Ureter (tissue), 1 donor: Measurements from ENCODE around the gene PIK3AP1. TPM values are rescaled to one million over a fixed set of nuclear protein-coding genes. Genes with fewer than 3 reads are reported as not detected.

Experiments used
- DNase-seq: peaks from one replicate; pipeline ENCODE4 v3.0.0-alpha.2; 2020; ENCODE audit warnings: low spot score
- total RNA-seq: library from RNA; stranded (reverse); gene quantifications from one replicate; pipeline ENCODE4 v1.2.4, GENCODE V29; 2023
- donor health status: DM: yes; HTN: yes; CAD: no.

PIK3AP1 gene
- total RNA-seq, 1 donor from 2014 or later = 3.3 TPM

DNA sequence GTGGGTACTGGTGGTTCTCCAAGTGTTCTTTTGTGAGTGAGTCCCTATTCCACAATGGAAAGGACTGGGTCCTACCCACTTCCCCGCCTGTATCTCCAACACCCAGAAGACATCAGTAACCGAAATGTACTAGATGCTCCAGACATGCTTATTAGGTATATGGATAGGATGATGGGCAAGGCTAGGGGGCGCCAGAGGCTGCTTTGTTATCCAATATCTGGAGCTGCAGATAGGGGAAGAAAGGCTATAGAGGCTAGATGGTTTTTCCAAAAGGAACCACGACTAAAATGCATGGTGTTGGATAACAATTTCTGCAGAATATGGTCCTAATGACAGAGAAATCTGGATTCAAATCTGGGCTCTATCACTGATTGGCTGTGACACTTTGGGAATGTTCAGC lies 77.3 kb downstream of the PIK3AP1 start:
- DNase-seq = peak; percentile 58

GRCh38 chr10:96642530-96642929 lies 77.8 kb downstream of the PIK3AP1 start:
- DNase-seq = no peak

DNA sequence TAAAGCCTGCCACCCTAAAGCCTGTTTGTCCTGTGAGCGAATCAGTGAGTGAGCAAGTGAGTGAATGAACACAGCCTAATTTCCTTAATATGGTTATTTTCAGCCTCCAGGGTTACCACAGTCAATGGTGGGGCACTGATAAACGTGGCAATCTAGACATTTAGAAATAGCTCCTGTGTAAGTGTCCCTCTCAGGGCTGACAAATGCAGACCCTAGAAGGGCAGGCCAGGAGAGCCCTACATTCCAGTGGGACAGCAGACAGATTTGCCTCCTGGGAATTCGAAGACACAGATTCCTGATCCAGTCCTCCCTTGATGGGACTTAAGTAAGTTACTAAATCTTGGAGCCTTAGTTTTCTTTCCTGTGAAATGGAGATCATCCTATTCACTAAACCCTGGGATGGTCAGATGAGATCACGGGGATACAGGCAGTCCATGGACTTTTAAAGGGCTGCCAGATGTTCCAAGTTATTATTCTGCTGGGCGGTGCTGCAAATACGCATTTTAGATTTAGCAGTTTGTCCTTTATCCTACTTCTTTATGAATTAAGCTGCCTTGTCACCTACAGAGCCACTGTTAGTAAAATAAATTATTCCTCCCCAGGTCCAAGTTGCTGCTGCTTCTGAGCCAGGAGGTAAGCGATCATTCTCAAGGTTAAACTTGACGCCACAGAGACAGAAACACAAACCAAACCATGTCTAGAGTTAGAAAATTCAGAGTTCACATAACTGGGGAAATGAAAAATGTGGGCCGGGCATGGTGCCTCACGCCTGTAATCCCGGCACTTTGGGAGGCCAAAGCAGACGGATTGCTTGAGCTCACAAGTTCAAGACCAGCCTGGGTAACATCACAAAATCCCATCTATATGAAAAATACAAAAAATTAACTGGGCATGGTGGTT lies 78.7 kb downstream of the PIK3AP1 start:
- no peak for DNase-seq

DNA sequence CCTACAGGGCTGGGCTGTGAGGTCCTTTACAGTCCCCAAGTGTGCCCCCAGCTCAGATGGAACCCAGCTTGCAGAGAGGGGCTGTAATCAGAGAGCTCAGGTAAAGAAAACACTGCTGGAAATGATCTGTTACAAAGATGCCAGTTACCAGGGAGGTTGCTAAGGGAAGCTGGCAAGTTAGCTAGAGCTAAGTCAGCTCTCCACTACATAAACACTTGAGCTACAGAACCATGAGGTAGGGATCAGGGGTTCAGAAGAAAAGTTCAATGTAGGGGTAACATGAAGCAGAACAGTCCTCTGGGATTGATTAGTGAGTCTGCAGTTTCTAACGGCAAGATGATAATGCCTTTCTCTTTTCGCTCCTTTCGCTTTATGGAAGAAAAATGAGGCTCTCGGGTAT lies 80.4 kb downstream of the PIK3AP1 start:
- DNase-seq = no peak

DNA sequence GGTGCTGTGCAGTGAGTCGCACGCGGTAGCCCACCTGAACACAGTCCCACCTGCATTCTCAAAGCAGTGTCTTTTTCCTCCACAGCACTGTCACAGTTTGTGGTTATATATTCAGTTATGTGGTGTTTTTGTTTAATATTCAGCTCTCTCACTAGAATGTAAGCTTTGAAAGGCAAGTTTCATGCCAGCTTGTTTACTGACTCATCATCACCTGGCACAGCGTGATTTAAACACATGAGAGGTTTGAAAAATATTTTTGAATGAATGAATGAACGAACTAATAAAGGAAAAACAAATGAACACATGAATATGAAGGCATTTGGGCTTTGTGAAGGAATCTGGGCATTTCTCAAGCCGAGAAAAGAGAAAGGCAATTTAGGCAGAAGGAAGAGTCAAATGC lies 81.6 kb downstream of the PIK3AP1 start:
- no peak for DNase-seq

DNA sequence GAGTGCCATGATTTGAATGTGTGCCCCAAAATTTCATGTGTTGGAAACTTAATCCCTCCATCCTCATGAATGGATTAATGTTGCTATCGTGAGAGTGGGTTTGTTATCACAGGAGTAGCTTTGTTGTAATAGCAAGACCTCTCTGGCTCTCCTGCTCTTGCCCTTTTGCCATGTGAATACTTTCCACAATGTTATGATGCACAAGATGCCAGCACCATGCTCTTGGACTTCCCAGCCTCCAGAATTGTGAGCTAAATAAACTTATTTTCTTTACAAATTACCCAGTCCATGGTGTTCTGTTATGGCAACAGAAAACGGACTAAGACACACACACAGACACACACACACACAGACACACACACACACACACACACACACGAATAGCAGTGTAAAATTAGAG lies 82.2 kb downstream of the PIK3AP1 start:
- no peak for DNase-seq

DNA sequence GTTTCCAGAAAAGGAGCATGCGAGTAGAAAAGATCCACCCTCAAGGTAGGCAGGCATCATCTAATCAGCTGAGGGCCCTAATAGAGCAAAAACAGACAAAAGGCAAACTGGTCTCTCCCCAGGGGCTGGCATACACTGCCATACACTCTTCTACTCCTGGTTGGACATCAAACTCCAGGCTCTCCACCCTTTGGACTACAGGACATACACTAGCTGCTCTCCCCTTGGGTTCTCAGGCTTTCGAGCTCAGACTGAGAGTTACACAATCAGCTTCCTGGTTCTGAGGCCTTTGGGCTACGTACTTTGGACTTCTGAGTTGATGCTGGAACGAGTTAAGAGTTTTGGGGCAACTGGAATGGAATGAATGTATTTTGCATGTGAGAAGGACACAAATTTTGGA lies 82.6 kb downstream of the PIK3AP1 start:
- no peak for DNase-seq

DNA sequence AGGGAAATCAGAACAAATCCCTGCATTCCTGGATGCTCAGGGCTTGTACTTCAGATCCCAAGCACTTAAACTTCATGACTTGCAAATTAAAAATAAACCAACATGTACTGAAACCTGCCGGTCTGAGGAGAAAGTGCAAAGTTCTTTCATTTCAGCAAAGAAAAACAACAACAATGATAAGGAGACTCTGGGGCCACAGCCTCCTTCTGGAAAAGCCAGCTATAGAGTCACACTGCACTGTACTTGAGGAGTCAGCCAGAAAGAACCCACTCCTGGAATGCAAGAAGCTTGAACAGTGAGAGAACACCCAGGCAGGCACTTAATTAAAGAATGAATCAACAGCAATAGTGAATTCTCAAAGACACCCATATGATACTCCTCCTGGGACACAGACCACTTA lies 83.8 kb downstream of the PIK3AP1 start:
- DNase-seq = no peak

GRCh38 chr10:96632974-96633710 lies 87.2 kb downstream of the PIK3AP1 start:
- peak; percentile 50 for DNase-seq

GRCh38 chr10:96627292-96627691 lies 93.0 kb downstream of the PIK3AP1 start:
- no peak for DNase-seq

DNA sequence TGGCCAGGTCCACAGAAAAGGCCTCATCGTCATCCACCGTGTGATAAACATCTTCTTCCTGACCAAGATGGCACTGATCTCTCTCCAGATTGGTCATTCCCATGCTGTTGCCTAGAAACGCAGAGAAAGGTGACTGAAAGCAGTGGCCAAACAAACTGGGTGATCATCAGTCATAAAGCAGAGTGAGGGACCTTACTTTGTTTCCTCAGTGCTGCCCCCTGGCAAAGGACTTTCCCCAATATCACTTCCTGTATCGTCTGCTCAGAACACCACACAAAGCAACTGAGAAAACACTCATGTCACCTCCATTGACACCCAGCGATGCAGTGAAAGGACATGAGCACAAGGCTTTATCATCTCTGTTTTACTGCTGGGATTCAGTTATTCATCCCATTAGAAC lies 93.5 kb downstream of the PIK3AP1 start:
- no peak for DNase-seq

DNA sequence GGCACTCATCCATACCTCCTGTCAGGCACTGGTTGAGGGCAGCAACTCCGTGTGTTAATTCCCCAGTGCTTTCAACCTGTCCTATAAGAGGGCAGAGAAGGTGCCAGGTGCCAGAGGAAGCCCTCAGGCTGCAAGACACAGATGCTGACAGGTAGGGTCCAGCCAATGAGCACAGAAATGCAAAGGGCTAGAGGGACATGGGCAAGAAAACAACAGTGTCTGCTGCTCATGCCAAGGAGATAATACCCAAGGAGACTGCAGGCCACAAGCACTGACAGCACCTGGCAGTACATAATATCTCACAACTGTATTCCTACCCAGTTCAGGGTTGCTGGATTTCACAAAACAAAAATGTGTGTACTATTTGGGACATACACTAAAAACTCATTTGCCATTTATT lies 95.1 kb downstream of the PIK3AP1 start:
- no peak for DNase-seq

- DNase-seq = no peak
Observed at GRCh38 chr10:96622013-96622787, 98.1 kb downstream of the PIK3AP1 start.

DNA sequence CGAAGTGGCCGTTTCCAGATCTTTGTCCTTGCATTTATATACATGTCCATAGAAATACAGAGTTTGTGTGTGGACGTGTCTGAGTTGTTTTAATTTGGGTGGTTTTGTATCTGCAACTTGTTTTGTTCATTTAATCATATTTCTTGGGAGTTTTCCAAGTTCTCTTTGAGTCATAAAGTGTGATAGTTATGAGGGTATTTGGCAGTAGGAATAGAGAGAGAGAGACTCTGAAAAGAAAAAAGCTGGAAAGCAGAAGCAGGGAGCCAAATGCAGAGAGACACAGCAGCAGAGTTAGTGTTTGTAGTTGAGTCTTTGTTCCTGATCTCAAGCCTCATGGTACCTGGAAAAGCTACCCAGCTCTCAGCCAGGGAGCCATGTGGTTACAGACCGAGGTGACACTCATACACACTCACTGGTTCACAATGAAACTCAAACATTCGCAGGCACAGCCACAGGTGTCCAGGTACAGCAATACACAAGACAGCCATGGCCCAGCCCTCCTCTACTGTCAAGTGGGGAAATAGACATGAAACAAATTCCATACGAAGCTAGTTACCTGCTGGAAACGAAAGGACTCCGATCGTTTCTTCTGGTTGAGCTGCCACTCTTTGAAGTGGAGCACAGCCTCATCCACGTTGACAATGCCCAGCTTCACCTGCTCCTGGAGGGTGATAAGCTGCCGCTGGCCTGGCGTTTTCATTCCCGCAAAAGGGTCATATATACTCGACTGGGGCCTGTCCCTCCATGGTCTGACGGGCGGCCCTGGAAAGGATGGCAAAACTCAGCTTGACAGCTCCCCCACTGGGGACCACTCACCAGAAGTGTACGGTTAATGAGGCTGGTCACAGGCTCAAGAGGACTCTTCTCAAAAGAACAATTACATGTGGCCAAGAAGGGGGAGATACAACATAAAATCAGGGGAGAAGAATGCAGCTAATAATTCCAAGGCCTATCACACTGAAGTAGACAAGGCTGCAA lies 100.2 kb downstream of the PIK3AP1 start:
- DNase-seq = no peak

- no peak for DNase-seq
Observed at GRCh38 chr10:96619120-96619519, 101.2 kb downstream of the PIK3AP1 start.

GRCh38 chr10:96618653-96619052 lies 101.7 kb downstream of the PIK3AP1 start:
- no peak for DNase-seq

- no peak for DNase-seq
Observed at GRCh38 chr10:96616961-96617360, 103.4 kb downstream of the PIK3AP1 start.

- DNase-seq = no peak
Observed at GRCh38 chr10:96614515-96614914, 105.8 kb downstream of the PIK3AP1 start.

GRCh38 chr10:96613576-96613975 lies 106.7 kb downstream of the PIK3AP1 start:
- DNase-seq = no peak

DNA sequence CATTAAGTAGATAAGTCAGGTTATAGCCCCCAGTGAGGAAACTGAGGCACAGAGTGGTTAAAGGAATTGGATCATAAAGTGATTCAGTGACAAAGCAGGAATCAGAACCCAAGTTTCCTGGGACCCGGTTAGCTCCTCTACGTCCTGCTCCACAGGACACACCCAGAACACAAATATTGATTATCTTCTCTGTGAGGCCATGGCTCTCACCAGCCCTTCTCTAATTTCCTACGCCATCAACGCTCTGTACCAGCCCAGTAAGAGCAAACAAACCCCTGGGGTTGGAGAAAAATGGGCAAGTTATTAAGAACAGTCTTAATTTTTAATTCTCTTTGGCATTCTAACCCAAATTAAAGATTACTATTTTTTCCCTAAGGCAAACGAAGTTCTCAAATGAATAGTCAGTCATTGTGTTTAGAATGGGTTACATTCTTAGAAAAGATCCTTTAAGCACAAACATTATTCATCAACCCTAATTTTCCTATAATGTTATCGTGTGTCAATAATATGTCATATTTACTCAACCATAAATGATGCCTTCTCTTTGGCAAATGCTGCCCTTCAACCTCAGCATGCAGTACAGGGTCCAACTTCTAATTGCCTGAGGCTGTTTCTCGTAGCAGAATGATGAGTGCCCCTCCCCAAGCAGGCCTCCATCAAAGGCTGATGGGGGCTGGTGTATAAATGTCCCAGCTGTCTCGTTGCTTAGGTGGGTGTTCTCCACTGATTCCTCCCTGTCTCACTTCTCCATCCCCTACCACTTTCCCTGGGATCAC lies 108.1 kb downstream of the PIK3AP1 start:
- DNase-seq = no peak
